ENCODE results near the gene PPP1R3D.
"Not testable (repeated sequence)": the region's sequence is repeated elsewhere in the genome, so short reads cannot be mapped to it uniquely, and the experiment has no call there.

The PPP1R3D gene

GRCh38 chr20:59925359-59925758, 14.7 kb downstream of the PPP1R3D start:
- DNase-seq (ENCODE audit: low read depth): no peak

DNA sequence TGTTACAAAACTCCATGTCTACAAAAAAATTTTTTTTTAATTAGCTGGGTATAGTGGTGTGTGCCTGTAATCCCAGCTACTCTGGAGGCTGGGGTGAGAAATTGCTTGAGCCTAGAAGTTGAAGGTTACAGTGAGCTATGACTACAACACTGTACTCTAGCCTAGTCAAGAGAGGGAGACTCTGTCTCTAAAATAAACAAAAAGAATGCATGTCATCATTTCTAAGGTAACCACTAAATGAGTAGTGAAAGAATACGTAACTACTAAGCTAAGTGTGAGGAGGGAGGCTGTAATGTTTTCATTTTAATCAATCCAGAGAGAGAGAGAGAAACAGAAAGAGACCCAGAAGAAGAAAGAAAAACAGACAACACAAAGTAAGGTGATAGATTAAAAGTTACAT, 16.6 kb downstream of the PPP1R3D start:
- DNase-seq (ENCODE audit: low read depth): no peak

- DNase-seq (ENCODE audit: low read depth): no peak
Measured at GRCh38 chr20:59920944-59921343, 19.2 kb downstream of the PPP1R3D start.

- no peak for DNase-seq (ENCODE audit: low read depth)
Measured at GRCh38 chr20:59912609-59913008, 27.5 kb downstream of the PPP1R3D start.

DNA sequence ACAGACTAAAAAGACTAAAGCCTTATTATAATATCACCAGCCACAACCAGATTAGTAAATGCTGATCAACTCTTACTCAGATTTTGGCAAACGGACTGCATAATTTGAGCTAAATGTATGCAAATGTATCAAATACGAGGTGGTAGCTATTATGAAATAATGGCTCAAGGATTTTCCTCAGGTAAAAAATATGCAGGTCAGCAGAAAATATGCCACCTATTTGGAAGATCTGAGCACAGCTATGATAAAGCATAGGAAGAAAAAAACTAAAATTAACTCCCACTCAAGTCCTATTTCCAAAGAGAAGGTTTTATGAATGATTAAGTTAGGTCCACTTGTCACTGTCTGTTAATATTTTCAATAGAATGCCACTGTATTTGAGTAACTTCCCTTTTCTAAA, 29.1 kb downstream of the PPP1R3D start:
- no peak for DNase-seq (ENCODE audit: low read depth)

DNA sequence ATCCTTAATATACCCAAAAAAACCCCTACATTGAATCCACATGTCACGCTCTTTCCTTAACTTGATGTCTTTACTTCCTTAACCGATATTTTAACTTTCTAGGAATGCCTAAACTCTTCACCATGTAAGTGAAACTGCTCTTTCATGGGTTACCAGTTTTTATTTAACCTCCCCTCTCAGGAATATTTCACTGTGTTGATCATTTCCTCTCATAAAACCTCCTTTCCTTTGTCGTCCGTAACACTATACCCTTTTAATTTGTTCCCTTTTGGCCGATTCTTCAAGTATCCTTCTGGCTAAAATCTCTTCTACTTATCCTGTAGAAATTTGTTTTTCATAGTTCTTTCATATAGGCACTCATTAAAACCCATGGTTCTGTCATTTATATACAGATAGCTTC, 31.2 kb downstream of the PPP1R3D start:
- DNase-seq (ENCODE audit: low read depth): no peak

GRCh38 chr20:59903621-59904020, 36.5 kb downstream of the PPP1R3D start:
- DNase-seq (ENCODE audit: low read depth): no peak

DNA sequence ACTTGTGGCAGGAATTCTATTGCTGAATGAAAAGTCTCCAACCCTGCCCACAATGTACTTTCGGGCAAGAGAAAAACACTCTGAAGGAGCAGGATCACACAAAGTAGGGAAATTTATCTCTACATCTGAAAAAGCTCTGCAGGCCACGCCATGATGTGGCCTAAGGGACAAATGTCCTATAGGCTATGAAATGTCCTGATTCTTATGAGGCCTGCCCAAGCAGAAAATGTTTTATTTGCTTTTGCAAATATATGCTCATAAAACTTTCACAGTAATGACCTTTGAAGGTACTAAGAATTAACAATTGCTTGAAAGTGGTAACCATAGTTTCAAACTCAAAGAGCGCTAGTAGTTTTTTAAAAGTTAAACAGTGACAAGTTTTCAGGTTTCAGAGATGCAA, 37.6 kb downstream of the PPP1R3D start:
- no peak for DNase-seq (ENCODE audit: low read depth)

DNA sequence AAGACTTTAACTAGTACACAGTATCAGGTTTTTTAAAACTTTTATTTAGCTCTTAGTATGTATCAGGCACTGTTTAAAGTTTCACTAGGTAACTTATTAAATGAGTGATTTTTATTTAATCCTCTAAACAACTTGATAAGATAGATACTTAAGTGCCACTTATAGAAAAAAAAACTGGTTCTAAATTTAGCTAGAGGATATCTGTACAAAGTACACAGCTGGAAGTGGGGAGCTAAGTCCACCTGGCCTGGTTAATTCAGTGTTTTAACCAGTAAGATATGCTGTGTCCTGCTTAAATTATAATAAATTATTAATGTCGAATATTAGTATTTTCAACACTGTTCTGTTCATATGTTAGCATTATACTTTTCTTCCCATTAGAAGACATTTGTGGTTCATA, 44.2 kb downstream of the PPP1R3D start:
- no peak for DNase-seq (ENCODE audit: low read depth)

DNA sequence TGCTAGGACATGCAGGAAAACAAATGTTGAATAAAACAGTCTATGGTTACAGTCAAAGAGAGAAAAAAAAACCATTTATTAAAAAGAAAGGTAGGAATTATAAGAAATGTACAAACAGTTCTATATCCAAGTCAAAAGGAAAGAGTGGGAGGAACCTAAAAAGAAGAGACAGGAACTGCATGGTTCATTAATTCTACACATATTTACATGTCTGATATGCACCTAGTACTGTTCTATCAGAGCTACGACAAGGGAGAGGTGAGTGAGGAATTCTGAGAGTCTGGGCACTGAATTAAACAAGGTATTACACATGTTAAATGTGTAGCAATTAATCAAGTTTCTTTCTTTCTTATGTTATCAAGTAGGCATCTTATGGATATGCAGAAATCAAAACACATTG, 48.5 kb downstream of the PPP1R3D start:
- DNase-seq (ENCODE audit: low read depth): no peak

GRCh38 chr20:59890035-59890434, 50.1 kb downstream of the PPP1R3D start:
- not testable (repeated sequence) for DNase-seq (ENCODE audit: low read depth)

DNA sequence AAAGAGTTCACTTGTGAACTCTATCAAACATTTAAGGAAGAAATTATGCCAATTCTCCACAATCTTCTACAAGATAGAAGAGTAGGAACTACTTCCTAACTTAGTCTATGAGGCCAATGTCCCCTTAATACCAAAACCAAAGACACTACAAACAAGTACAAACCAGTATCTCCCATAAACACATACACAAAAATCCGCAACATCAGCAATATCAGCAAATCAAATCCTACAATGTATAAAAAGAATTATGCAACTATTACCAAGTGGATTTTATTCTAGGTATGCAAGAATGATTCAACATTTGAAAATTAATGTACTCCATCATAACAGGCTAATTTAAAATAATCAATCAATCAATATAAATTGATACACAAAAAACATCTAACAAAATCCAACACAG, 52.1 kb downstream of the PPP1R3D start:
- no peak for DNase-seq (ENCODE audit: low read depth)

Data from activated gamma-delta T cell treated with anti-CD3 and anti-CD28 coated beads, Interleukin-2, amount 50 U/mL, for 16 hours (primary cell).